ENCODE measurements around the gene WNT8B.

- TF ChIP-seq ZFP3 (CRISPR knock-in tag; IDR thresholded peaks at IDR 0.05), result no peak
- TF ChIP-seq CREB5 (CRISPR knock-in tag; IDR thresholded peaks at IDR 0.05; ENCODE audit: low read depth), result no peak
- TF ChIP-seq PPARA (CRISPR knock-in tag; IDR thresholded peaks at IDR 0.05; ENCODE audit: borderline replicate concordance), result no peak
- no peak for TF ChIP-seq RARB (CRISPR knock-in tag; IDR thresholded peaks at IDR 0.05)
- TF ChIP-seq CSRNP3 (CRISPR knock-in tag; IDR thresholded peaks at IDR 0.05), result no peak
- TF ChIP-seq ARNTL (CRISPR knock-in tag; IDR thresholded peaks at IDR 0.05; ENCODE audit: borderline replicate concordance, low read depth), result no peak
Observed at GRCh38 chr10:100438674-100439315, 24.0 kb upstream of the WNT8B start.
